Mammary epithelial cell (primary cell): ENCODE data around the gene CADM2.

ENCODE experiments used
- EZH2 ChIP-seq: IDR thresholded peaks from 2 replicates; pipeline ENCODE4 v1.6.1; 2012; ENCODE audit warnings: low read length, inconsistent platforms, borderline replicate concordance
- TF ChIP-seq, protein P1 (sequence below), 2 donors: IDR thresholded peaks in 1 of 2; conservative IDR thresholded peaks in 1 of 2; 2 replicates each; pipeline ENCODE4 v1.5.1; 2011 to 2012; ENCODE audit warnings: inconsistent platforms in 2 of 2, low read length in 2 of 2, mild to moderate bottlenecking in 2 of 2, control low read depth in 1 of 2, low read depth in 1 of 2; ENCODE audit not compliant: insufficient read depth in 1 of 2; ENCODE audit errors: extremely low read depth in 1 of 2

DNA sequence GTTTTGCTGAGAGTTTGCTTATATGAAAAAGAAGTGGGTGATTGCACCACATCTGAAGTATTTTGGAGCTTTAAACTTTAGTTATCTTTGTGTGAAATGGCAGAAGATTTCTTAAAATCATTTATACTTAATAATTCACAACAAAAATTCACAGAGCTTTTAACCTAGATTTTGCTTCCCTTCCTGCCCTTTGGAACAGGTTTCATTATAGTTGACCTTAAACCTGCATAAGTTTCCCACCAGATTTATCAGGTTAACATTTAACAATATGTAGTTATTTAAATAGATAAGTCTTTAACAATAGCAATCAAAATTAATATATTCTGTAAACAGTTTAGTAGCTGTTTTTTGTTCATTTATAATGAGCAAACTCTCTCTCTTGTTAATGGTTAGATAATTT lies 30.3 kb downstream of the CADM2 start:
- TF ChIP-seq EZH2 = no peak
- TF ChIP-seq, protein P1, sequence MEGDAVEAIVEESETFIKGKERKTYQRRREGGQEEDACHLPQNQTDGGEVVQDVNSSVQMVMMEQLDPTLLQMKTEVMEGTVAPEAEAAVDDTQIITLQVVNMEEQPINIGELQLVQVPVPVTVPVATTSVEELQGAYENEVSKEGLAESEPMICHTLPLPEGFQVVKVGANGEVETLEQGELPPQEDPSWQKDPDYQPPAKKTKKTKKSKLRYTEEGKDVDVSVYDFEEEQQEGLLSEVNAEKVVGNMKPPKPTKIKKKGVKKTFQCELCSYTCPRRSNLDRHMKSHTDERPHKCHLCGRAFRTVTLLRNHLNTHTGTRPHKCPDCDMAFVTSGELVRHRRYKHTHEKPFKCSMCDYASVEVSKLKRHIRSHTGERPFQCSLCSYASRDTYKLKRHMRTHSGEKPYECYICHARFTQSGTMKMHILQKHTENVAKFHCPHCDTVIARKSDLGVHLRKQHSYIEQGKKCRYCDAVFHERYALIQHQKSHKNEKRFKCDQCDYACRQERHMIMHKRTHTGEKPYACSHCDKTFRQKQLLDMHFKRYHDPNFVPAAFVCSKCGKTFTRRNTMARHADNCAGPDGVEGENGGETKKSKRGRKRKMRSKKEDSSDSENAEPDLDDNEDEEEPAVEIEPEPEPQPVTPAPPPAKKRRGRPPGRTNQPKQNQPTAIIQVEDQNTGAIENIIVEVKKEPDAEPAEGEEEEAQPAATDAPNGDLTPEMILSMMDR (conservative IDR thresholded peaks at IDR 0.05 in 1 of 2, IDR thresholded peaks at IDR 0.05 in 1 of 2; ENCODE audit: extremely low read depth in 1 of 2, insufficient read depth in 1 of 2, low read depth in 1 of 2, low read length in 2 of 2) = no peak
